HFF-Myc (cell line): ENCODE data around the gene RELN.
"Not testable (repeated sequence)": the region's sequence is repeated elsewhere in the genome, so short reads cannot be mapped to it uniquely, and the experiment has no call there.

ENCODE experiments used
- DNase-seq: peaks from one replicate; pipeline ENCODE4 v3.0.0-alpha.2; 2011; ENCODE audit warnings: low read depth; ENCODE audit errors: extremely low read depth
- H3K4me3 ChIP-seq: replicated peaks from 2 replicates; pipeline ENCODE4 v1.5.1; 2011; ENCODE audit warnings: low read depth, mild to moderate bottlenecking, control low read depth, low read length
- TF ChIP-seq, protein P1 (sequence below): IDR thresholded peaks from 2 replicates; pipeline ENCODE4 v1.5.1; 2012; ENCODE audit warnings: mild to moderate bottlenecking, low read depth, low read length, control low read depth; ENCODE audit errors: missing control alignments

RELN gene

DNA sequence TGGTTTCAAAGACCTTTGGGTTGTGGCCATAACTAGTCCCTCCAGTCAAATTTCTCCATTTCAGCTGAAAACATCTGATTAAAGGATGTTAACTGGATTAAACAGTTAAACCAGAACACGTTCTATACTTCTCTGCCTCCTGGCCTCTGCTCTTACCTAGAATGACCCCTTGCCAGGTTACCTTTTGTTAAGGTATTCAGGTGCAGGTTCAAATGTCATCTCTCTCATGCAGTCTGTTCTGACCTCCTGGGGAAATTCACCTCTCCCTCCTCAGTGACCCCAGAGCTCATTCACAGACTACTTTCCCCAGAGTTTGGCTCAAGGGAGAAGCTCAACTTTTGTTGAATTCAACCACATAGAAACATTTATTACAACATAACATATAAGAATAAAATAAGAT lies 67.8 kb downstream of the RELN start:
- DNase-seq = no peak
- TF ChIP-seq, protein P1, sequence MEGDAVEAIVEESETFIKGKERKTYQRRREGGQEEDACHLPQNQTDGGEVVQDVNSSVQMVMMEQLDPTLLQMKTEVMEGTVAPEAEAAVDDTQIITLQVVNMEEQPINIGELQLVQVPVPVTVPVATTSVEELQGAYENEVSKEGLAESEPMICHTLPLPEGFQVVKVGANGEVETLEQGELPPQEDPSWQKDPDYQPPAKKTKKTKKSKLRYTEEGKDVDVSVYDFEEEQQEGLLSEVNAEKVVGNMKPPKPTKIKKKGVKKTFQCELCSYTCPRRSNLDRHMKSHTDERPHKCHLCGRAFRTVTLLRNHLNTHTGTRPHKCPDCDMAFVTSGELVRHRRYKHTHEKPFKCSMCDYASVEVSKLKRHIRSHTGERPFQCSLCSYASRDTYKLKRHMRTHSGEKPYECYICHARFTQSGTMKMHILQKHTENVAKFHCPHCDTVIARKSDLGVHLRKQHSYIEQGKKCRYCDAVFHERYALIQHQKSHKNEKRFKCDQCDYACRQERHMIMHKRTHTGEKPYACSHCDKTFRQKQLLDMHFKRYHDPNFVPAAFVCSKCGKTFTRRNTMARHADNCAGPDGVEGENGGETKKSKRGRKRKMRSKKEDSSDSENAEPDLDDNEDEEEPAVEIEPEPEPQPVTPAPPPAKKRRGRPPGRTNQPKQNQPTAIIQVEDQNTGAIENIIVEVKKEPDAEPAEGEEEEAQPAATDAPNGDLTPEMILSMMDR = no peak
- no peak overlapping the region for H3K4me3 ChIP-seq

DNA sequence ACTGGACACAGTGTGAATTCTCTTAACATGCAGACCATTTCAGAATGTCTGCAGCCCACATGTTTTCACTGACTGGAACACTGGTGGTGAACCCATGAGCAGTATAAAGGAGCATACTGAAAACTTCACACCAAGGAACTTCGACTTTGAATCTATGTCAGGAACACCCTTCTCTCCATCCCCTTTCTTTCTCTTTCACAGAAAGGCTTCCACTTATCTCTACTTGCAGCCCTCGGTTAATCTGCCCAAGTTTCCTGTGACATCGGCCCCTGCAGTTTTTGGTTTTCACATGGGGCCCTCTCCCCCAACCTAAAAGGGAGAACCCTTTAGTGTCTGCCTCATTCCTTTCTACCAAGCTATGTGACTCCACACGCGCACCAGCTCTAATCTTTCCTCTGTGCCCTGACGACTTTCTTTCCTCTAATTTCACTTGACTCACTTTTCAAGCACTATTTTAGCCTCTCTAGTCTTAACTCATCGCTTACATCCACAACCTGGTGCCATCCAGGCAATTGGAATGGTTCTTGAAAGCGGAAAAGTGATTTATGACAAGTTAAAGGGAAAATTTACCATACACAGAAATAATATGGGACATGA lies 70.1 kb downstream of the RELN start:
- H3K4me3 ChIP-seq = no peak overlapping the region
- TF ChIP-seq, protein P1 = no peak
- no peak for DNase-seq

DNA sequence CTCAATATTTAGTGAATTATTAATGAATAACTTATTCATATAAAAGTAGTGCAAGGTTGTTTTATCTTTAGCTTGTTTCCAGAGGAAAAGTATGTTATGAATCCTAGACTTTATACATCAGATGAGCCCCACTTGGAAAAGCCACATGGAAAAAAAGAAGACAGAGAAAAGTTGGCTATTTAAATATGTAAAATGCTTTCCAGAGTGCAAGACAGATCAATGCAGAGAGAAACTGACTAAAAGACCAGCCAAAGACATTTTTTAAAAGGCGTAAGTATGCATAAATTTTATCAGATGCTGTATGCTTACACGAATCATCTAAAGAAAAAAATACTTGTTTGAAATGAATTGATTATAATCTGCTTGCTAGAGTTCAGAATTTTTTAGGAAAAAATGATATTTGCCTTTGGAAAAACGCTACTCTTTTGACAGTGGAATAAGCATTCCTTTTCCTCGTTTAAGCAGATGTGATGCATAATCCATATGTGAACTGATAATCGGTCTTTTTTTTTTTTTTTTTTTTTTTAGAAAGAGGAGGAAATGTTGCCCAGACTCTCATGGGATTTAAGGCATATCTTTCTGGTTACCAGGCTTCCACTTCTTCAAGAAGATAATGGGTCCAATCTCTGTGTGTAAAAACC lies 70.7 kb downstream of the RELN start:
- TF ChIP-seq, protein P1 = no peak
- no peak for DNase-seq

DNA sequence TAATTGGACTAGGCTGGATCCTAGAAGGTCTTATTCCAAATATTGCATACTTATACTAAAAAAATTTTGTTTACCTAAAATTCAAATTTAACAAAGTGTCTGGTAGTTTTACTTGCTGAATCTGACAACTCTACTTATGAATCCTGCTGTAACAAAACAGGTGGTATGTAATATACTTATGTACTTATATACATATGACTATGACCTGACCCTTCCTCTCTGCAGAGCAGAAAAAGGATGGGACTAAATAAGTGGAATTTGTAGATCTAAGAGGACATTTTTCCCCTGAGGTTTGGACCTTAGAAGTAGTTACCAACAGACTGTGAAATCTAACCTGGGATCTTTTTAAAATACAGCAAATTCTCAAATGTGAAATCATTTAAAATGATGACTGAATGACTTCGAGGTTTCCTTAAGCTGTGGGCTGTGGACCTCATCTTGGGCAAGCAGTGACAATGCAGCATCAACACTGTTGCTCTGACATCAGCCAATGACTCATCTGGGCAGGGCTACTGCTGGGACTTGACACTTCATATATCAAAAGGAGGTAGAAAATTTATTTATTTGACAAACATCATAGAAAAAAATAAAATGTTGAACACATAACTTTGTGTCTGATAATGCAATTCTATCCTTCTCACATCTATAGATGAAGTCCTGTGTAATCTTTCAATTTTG lies 73.6 kb downstream of the RELN start:
- H3K4me3 ChIP-seq = no peak overlapping the region
- TF ChIP-seq, protein P1 = no peak
- no peak for DNase-seq

More for the DNA sequence above, 70.7 kb downstream of the RELN start:
- H3K4me3 ChIP-seq = no peak overlapping the region

DNA sequence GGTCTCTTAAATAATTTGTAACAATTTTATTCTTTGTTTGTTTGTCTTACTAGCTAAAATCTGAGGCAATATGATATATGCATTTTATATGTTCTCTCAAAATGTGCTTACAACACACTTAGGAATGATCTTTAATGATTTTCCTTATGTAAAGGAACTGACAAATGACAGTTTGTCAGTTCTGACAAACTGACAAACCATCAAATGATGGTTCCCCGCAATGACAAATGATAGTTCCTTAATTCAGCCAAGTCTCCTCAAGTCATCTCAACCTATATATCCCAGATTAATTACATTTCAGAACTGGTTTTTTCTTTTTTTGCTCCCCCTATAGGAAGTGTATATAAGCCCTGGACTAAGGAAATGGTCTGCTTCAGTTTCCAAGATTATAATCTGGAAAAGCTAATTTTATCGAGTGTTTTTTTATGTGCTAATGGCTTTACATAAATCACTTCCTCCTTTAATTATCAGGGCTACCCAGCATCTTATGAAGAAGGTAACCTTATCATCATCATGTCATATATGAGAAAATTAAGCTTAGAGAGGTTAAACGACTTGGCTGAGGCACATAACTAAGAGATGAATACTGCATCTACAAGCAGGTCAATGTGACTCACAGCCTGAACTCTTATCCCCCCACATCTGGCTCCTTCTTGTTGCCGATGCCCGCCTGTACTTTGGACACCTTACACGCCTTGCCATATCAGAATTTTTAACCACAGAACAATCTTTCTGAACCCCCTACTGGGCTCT lies 75.1 kb downstream of the RELN start:
- no peak for DNase-seq
- no peak overlapping the region for H3K4me3 ChIP-seq
- TF ChIP-seq, protein P1 = no peak

DNA sequence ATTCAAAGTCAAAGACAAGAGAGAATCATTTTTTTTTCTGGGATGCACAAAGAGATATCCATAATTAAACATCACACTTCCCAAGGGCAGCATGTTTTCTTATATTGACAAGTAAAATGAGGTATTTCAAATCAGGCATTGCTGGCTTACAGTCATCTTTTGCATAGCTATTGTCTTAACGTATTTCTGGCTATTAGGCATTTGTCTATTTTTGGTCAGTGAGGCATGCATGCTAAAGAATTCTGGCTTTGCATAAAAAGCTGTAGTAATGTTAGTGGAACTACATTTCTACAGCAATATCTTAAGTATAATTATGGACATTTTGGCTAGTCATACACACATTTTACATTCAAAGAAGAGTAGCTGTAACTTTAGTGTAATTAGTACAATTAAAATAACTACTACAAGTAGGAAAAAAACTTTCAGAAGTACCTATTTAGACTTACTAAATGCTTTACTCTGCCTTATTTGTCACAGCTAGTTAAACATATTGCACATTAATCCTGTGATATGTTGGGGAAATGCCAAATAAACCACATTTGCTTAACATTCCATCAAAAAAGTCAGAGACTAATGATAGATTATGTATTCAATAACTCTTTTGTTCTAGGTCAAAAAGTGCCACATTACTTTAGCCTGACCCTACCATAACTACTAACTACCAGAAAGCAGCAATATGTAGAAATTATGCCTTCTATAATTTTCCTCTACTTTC lies 76.4 kb downstream of the RELN start:
- no peak overlapping the region for H3K4me3 ChIP-seq
- DNase-seq = no peak
- TF ChIP-seq, protein P1 = no peak

DNA sequence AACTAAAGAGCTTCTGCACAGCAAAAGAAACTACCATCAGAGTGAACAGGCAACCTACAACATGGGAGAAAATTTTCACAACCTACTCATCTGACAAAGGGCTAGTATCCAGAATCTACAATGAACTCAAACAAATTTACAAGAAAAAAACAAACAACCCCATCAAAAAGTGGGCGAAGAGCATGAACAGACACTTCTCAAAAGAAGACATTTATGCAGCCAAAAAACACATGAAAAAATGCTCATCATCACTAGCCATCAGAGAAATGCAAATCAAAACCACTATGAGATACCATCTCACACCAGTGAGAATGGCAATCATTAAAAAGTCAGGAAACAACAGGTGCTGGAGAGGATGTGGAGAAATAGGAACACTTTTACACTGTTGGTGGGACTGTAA lies 78.4 kb downstream of the RELN start:
- H3K4me3 ChIP-seq, DNase-seq: not testable (repeated sequence)
